GM18951 (cell line): ENCODE measurements around the gene WTAP.

Experiments
- POLR2A ChIP-seq: IDR thresholded peaks from 4 replicates; pipeline ENCODE4 v1.6.1; 2011; ENCODE audit warnings: mild to moderate bottlenecking; ENCODE audit not compliant: insufficient read length, insufficient read depth; ENCODE audit errors: extremely low read depth
- in situ Hi-C: fragments of 300-500 bp; cut with MboI; formaldehyde crosslinking; loops from one replicate; pipeline ENCODE4 v1.12.0; 2022; ENCODE audit warnings: low sequenced_read_pairs, mixed read lengths, inconsistent platforms; ENCODE audit not compliant: unreplicated experiment

Gene WTAP

GRCh38 chr6:159726918-159727716 is at the start of gene WTAP:
WTAP (plus strand) TSS chr6:159727506; CDS start chr6:159736266, 8,760 bp downstream.
- TF ChIP-seq POLR2A, result peak; percentile 94
- in situ Hi-C loops, result no loop called here

GRCh38 chr6:159677506-159678165 is 49.7 kb upstream of the WTAP start:
- TF ChIP-seq POLR2A, result no peak
- in situ Hi-C loops, result no loop called here

- no peak for TF ChIP-seq POLR2A
- in situ Hi-C loops, result no loop called here
Measured at GRCh38 chr6:159678574-159678973, 48.7 kb upstream of the WTAP start.

GRCh38 chr6:159679091-159680077 is 47.9 kb upstream of the WTAP start:
- no peak for TF ChIP-seq POLR2A
- in situ Hi-C loops, result no loop called here

- TF ChIP-seq POLR2A, result no peak
- in situ Hi-C loops, result no loop called here
Measured at GRCh38 chr6:159680104-159680503, 47.2 kb upstream of the WTAP start.

GRCh38 chr6:159681191-159681880 is 46.0 kb upstream of the WTAP start:
- no peak for TF ChIP-seq POLR2A
- in situ Hi-C loops, result no loop called here

- no peak for TF ChIP-seq POLR2A
- in situ Hi-C loops, result no loop called here
Measured at GRCh38 chr6:159682295-159682694, 45.0 kb upstream of the WTAP start.

- in situ Hi-C loops, result no loop called here
- TF ChIP-seq POLR2A, result no peak
Measured at GRCh38 chr6:159682810-159683209, 44.5 kb upstream of the WTAP start.

GRCh38 chr6:159684013-159684304 is 43.3 kb upstream of the WTAP start:
- in situ Hi-C loops, result no loop called here
- no peak for TF ChIP-seq POLR2A

GRCh38 chr6:159686040-159686439 is 41.3 kb upstream of the WTAP start:
- in situ Hi-C loops, result no loop called here
- no peak for TF ChIP-seq POLR2A

GRCh38 chr6:159686703-159687102 is 40.6 kb upstream of the WTAP start:
- in situ Hi-C loops, result no loop called here
- no peak for TF ChIP-seq POLR2A

GRCh38 chr6:159687341-159687740 is 40.0 kb upstream of the WTAP start:
- in situ Hi-C loops, result no loop called here
- no peak for TF ChIP-seq POLR2A
